ENCODE data around the gene AKAP11. TPM values are rescaled to one million over a fixed set of nuclear protein-coding genes. Genes with fewer than 3 reads are reported as not detected.

The AKAP11 gene
- total and polyA plus RNA-seq, 2 of the 8 experiments (the other 6 are each of a cell fraction or from before 2014, with no cell fraction given): 4.5 to 21.9 TPM

Other genes starting within 250 kb of the AKAP11 start
- 5.8 and 7.9 TPM in 2 replicates for gene DGKH, start 223.5 kb upstream of the AKAP11 start, total RNA-seq (2021; fragmentation: NEBNext Ultra II Directional; extraction: Animal tissue kit (Norgen Biotek cat#: 25700))
- gene DGKH, start 223.5 kb upstream of the AKAP11 start, polyA plus RNA-seq (2011; rRNA removed): 1.1 and 2.1 TPM in 2 replicates